Breast epithelium (tissue), 3 donors: ENCODE data around the gene IL18BP.

Source experiments
- POLR2A ChIP-seq: fragments of 450-650 bp; IDR thresholded peaks from one replicate; pipeline ENCODE4 v1.6.1; 2016; ENCODE audit warnings: antibody characterized with exemption, mild to moderate bottlenecking, moderate library complexity
- POLR2AphosphoS5 ChIP-seq, 3 donors: sonication (generic); formaldehyde crosslinking; IDR thresholded peaks; one replicate each; pipeline ENCODE4 v1.6.1; 2017; ENCODE audit warnings: antibody characterized with exemption in 3 of 3

- TF ChIP-seq POLR2A: no peak
- no peak for TF ChIP-seq POLR2AphosphoS5 (IDR thresholded peaks at IDR 0.05)
Measured at GRCh38 chr11:71994786-71995185, 3.9 kb upstream of the IL18BP start.
